ENCODE results near the gene TTLL9. TPM values are rescaled to one million over a fixed set of nuclear protein-coding genes. Genes with fewer than 3 reads are reported as not detected.
A peak's percentile ranks its signal among the peaks of the same experiment; 100 is the strongest.
"Not testable (repeated sequence)": the region's sequence is repeated elsewhere in the genome, so short reads cannot be mapped to it uniquely, and the experiment has no call there.

TTLL9 gene
- total RNA-seq, 1 donor from 2014 or later, result 7.1 TPM

DNA sequence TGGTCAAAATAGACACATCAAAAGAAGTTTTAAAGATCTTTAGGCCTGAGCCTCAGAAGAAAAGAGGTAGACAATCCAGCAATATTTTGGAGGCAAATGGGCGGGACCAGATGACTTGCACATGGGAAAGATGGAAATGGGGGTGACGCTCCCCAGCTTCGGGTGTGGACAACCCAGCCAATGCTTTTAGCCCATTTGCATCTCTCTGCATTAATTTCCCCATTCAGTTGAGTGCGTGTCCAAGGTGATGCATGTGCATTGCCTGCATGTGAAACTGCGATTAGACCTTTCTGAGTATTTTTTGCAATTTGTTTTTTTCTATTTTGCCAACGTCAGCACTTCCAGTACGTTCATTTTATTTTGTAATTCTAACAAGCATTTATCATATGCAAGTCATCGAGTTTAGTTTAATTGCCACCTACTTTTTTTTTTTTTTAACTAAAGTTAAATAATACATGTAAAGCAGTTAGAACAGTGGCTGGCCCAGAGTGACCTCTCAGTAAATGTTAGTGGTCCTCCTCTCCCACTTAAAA is 57.3 kb downstream of the TTLL9 start:
- DNase-seq (ENCODE audit: low spot score) (no peak), ATAC-seq (no peak)
- intact Hi-C loops (cut with DNase I), result no loop called here

GRCh38 chr20:31929631-31930030 is 59.2 kb downstream of the TTLL9 start:
- intact Hi-C loops (cut with DNase I); ATAC-seq; DNase-seq (ENCODE audit: low spot score): not testable (repeated sequence)

DNA sequence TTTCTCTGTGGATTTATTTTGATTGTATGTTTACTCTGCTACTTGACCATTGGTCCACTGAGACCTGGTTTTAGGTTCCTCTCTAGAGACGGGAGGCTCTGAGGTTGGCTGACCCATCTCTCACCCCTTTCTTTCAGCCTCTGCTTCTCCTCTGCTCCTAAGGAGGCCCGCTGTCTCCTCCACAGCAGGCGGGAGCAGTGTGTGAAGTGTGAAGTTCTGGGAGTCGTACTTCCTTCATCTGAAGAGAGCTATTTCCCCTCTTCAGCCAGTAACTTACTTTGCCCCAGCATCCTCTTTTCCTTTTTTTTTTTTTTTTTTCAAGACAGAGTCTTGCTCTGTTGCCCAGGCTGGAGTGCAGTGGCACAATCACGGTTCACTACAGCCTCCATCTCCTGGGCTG is 60.3 kb downstream of the TTLL9 start:
- no peak for ATAC-seq
- intact Hi-C loops (cut with DNase I), result no loop called here
- no peak for DNase-seq (ENCODE audit: low spot score)

GRCh38 chr20:31933698-31934097 is 63.3 kb downstream of the TTLL9 start:
- ATAC-seq, result no peak
- intact Hi-C loops (cut with DNase I), result no loop called here
- no peak for DNase-seq (ENCODE audit: low spot score)

DNA sequence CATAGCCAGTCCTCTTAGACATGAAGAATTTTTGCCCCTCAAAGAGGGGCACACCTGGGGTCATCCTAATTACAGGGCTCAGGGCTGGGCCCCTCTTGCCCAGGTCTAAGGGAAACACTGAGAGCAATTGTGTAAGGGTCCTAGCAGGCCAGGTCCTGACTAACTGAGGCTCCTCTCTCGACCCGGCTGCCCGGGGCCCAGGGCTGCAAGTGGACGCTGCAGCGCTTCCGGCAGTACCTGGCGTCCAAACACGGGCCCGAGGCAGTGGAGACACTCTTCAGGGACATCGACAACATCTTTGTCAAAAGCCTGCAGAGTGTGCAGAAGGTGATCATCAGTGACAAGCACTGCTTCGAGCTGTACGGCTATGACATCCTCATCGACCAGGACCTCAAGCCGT is 64.1 kb downstream of the TTLL9 start:
- intact Hi-C loops (cut with DNase I), result no loop called here
- ATAC-seq (no peak), DNase-seq (ENCODE audit: low spot score) (no peak)

DNA sequence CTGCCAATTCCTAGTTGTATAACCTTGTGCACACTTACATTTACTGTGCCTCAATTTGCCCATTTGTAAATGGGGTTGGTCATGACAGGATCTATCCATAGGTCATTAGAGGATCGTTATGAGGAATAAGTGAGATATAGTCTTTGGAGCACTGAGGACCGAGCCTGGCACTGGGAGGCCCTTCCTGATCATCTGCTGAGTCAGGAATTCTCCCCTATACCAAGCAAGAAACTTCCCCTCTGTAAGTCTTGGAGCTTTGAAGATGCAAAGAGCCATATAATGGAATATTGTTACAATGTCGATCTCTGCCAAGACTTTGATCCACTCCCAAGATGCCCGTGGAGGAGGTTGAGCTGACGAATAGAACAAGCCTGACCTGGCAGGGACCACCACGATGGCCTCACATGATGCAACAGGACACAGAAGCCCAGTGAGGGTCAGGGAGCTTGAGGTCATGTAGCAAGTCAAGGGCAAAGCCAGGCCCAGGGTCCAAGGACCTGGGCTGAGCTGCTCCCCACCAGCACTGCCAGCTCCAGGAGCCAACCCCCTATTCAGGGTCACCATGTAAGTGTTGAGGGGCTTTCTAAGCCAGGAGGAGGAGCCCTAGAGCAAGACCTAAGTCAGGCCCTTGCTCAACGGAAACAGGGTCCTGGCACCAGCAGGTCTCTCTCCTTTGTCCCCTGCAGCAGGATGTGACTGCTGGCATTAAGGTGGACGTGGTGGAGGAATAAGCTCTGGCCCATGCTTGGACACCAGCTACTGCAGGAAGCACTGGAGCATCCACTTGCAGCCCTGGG is 64.7 kb downstream of the TTLL9 start:
- intact Hi-C loops (cut with DNase I), result no loop called here
- ATAC-seq, result no peak

DNA sequence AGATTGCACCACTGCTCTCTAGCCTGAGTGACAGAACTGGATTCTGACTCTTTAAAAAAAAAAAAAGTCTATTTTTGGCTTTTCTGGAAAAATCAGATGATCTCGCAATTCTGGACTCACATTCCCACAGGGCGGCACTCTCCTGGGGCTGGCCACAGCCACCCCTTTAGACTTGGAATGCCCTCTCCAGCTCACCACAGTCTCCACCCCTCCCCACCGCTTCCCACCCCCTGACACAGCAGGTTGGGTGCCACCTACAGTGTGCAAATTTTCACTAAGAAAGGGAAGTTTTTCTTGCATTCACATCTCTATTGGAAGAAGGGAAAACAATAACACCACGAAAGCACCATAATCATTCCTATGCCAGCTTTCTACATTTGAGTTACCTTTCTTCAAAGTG is 66.0 kb downstream of the TTLL9 start:
- intact Hi-C loops (cut with DNase I), result no loop called here
- no peak for DNase-seq (ENCODE audit: low spot score)
- no peak for ATAC-seq

More for the DNA sequence above, 64.7 kb downstream of the TTLL9 start:
- no peak for DNase-seq (ENCODE audit: low spot score)

DNA sequence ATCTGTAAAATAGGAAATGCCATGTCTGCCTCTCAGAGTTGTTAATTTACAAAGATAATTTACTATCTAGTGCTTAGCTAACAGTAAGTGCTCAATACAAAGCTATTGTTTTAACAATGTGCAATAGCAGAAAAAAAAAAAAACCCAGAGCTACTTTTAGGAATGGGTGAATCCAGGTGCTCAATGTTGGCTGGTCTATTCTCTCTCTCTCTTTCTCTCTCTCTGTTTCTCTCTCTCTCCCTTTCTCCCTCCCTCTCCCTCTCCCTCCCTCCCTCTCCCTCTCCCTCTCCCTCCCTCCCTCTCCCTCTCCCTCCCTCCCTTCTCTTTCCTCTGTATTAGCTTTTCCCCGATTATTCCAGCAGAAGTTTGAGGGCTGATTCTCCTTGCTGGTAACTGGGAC is 67.4 kb downstream of the TTLL9 start:
- no peak for ATAC-seq

GRCh38 chr20:31939661-31940060 is 69.2 kb downstream of the TTLL9 start:
- no peak for DNase-seq (ENCODE audit: low spot score)
- ATAC-seq, result no peak
- intact Hi-C loops (cut with DNase I), result no loop called here

More for the DNA sequence above, 67.4 kb downstream of the TTLL9 start:
- intact Hi-C loops (cut with DNase I), result no loop called here
- no peak for DNase-seq (ENCODE audit: low spot score)

GRCh38 chr20:31943052-31943471 is 72.6 kb downstream of the TTLL9 start:
- intact Hi-C loops (cut with DNase I), result no loop called here
- no peak for DNase-seq (ENCODE audit: low spot score)
- ATAC-seq, result peak; percentile 43

DNA sequence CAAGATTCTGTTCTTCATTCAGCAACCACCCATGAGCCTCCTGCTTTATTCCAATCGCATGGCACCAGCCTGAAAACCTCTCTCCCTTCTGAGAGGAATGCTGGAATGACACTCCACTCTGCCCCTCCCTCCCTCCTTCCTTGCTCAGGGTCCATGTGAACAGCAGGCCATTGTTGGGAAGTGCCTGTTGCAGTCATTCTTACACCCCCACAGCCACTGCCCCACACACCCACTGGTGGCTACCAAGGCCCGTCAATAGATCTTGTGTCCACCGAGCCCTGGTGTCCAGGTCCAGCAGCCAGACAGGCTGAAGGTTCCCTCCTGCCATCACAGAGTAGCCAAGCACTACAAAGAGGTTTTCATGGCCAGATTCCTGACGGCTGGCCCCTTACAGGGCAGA is 74.9 kb downstream of the TTLL9 start:
- ATAC-seq, result peak; percentile 71
- intact Hi-C loops (cut with DNase I), result no loop called here
- no peak for DNase-seq (ENCODE audit: low spot score)

- intact Hi-C loops (cut with DNase I), result no loop called here
- DNase-seq (ENCODE audit: low spot score) (no peak), ATAC-seq (peak; percentile 31)
Measured at GRCh38 chr20:31945785-31946184, 75.4 kb downstream of the TTLL9 start.

DNA sequence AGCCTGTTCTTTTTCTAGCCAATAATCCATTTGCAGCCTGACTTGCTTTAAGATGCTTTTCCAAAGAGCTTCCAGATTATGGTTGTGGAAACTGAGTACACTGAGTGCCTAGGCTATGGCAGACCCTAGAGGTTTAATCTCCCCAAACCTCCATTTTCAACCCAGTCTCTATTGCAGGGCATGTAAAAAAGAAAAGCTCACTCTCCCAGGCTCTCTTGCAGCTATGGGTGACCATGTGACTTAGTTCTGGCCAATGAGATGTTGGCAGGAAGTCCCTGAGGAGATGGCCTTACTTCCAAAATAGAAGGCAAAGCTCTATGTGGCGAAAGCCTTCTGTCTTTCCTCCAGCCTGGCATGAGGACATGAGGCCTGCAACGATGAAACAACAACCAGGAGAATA is 77.6 kb downstream of the TTLL9 start:
- intact Hi-C loops (cut with DNase I), result no loop called here
- no peak for DNase-seq (ENCODE audit: low spot score)
- ATAC-seq, result no peak

- no peak for ATAC-seq
- intact Hi-C loops (cut with DNase I), result loop anchor here (5.0 kb wide), 1 partner anchor 98 kb away; no protein-coding TSS in a partner anchor
Measured at GRCh38 chr20:31949877-31950646, 79.6 kb downstream of the TTLL9 start.

GRCh38 chr20:31951203-31951529 is 80.7 kb downstream of the TTLL9 start:
- no peak for ATAC-seq
- intact Hi-C loops (cut with DNase I), result loop anchor here (5.0 kb wide), 1 partner anchor 99 kb away; no protein-coding TSS in a partner anchor

More at GRCh38 chr20:31949877-31950646, 79.6 kb downstream of the TTLL9 start:
- no peak for DNase-seq (ENCODE audit: low spot score)

GRCh38 chr20:31951530-31952453 is 81.4 kb downstream of the TTLL9 start, which contains the start of gene PDRG1:
TSS of gene PDRG1 (minus strand) at chr20:31952046. CDS start at chr20:31951961, 85 bp downstream.
- intact Hi-C loops (cut with DNase I), result loop anchor here (5.0 kb wide), 1 partner anchor 99 kb away; no protein-coding TSS in a partner anchor
- peak; percentile 99 for ATAC-seq
- peak; percentile 97 for DNase-seq (ENCODE audit: low spot score)

More at GRCh38 chr20:31951203-31951529, 80.7 kb downstream of the TTLL9 start:
- no peak for DNase-seq (ENCODE audit: low spot score)

DNA sequence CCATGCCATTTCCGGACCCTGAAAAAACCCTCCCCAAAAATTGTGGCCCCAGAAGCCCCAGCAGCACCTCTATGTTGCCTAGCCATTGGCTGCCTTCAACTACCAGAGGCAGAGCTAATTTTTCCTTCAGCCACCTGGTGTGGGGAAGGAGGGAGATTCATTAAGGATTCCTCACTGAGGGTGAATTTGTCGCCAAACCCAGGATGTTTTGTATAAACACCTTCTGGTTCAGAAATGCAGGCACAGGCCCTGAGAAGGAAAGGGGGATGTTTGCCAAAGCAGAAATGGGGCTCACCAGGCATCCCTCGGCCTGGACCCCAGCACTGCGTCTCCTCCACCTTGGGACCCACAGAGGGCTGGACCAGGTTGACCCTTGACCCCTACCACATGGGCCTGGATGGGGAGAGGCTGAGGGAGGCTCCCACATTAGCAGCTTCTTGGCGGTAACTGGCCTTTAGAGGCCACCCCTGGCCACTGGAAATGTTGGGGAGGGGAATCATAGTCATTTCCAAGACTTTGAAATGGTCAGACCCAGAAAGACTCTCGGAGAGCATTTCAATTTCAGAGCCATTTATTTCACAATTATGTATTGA is 83.2 kb downstream of the TTLL9 start:
- DNase-seq (ENCODE audit: low spot score), result no peak
- intact Hi-C loops (cut with DNase I), result loop anchor here (5.0 kb wide), 1 partner anchor 101 kb away; no protein-coding TSS in a partner anchor
- no peak for ATAC-seq

DNA sequence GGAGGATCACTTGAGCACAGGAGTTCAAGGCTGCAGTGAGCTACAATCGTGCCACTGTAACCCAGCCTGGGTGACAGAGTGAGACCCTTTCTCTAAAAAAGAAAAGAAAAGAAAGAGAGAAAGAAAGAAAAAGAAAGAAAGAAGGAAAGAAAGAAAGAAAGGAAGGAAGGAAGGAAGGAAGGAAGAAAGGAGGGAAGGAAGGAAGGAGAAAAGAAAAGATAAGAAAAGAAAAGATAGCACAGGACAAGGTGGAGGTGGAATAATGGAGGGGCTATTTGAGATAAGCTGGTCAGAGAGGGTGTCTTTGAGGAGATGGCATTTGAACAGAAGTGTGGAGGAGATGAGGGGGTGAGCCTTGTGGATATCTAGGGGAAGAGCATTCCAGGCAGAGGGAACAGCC is 84.1 kb downstream of the TTLL9 start:
- intact Hi-C loops (cut with DNase I), result loop anchor here (5.0 kb wide), 1 partner anchor 102 kb away; no protein-coding TSS in a partner anchor
- DNase-seq (ENCODE audit: low spot score) (no peak), ATAC-seq (no peak)

Measured in sciatic nerve (tissue), 2 donors.